ENCODE measurements around the gene PCID2.

Gene PCID2

GRCh38 chr13:113239357-113239756 is 30.9 kb upstream of the PCID2 start:
- FAIRE-seq (no peak), DNase-seq (ENCODE audit: insufficient read length, low spot score) (no peak)
- TF ChIP-seq CTCF (IDR thresholded peaks at IDR 0.05; ENCODE audit: insufficient read depth, missing control alignments), result no peak

- no peak for TF ChIP-seq CTCF (IDR thresholded peaks at IDR 0.05; ENCODE audit: insufficient read depth, missing control alignments)
- DNase-seq (ENCODE audit: insufficient read length, low spot score), result no peak
- FAIRE-seq, result no peak
Measured at GRCh38 chr13:113238536-113238935, 30.1 kb upstream of the PCID2 start.

GRCh38 chr13:113233101-113233500 is 24.6 kb upstream of the PCID2 start:
- no peak for DNase-seq (ENCODE audit: insufficient read length, low spot score)
- no peak for FAIRE-seq
- TF ChIP-seq CTCF (IDR thresholded peaks at IDR 0.05; ENCODE audit: insufficient read depth, missing control alignments), result no peak

- FAIRE-seq, result no peak
- no peak for DNase-seq (ENCODE audit: insufficient read length, low spot score)
- TF ChIP-seq CTCF (IDR thresholded peaks at IDR 0.05; ENCODE audit: insufficient read depth, missing control alignments), result no peak
Measured at GRCh38 chr13:113232208-113233003, 23.9 kb upstream of the PCID2 start.

GRCh38 chr13:113231306-113232207 is 23.1 kb upstream of the PCID2 start:
- DNase-seq (ENCODE audit: insufficient read length, low spot score) (no peak), FAIRE-seq (no peak)
- no peak for TF ChIP-seq CTCF (IDR thresholded peaks at IDR 0.05; ENCODE audit: insufficient read depth, missing control alignments)

- no peak for TF ChIP-seq CTCF (IDR thresholded peaks at IDR 0.05; ENCODE audit: insufficient read depth, missing control alignments)
- DNase-seq (ENCODE audit: insufficient read length, low spot score), result no peak
- FAIRE-seq, result no peak
Measured at GRCh38 chr13:113229791-113230190, 21.3 kb upstream of the PCID2 start.
